Measurements from ENCODE around the gene PRR12.

Gene PRR12

DNA sequence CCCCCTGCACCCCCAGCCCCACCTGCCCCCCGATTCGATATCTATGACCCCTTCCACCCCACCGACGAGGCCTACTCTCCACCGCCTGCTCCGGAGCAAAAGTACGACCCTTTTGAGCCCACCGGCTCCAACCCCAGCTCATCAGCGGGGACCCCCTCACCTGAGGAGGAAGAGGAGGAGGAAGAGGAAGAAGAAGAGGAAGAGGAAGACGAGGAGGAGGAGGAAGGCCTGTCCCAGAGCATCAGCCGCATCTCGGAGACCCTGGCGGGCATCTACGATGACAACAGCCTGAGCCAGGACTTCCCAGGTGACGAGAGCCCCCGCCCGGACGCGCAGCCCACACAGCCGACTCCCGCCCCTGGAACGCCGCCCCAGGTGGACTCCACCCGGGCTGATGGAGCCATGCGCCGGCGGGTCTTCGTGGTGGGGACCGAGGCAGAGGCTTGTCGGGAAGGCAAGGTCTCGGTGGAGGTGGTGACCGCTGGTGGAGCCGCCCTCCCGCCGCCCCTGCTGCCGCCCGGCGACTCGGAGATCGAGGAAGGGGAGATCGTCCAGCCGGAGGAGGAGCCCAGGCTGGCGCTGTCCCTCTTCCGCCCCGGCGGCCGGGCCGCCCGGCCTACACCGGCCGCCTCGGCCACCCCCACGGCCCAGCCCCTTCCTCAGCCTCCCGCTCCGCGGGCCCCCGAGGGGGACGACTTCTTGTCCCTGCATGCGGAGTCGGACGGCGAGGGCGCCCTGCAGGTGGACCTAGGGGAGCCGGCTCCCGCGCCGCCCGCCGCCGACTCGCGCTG, 60.2 kb downstream of the PRR12 start:
- no peak for DNase-seq

DNA sequence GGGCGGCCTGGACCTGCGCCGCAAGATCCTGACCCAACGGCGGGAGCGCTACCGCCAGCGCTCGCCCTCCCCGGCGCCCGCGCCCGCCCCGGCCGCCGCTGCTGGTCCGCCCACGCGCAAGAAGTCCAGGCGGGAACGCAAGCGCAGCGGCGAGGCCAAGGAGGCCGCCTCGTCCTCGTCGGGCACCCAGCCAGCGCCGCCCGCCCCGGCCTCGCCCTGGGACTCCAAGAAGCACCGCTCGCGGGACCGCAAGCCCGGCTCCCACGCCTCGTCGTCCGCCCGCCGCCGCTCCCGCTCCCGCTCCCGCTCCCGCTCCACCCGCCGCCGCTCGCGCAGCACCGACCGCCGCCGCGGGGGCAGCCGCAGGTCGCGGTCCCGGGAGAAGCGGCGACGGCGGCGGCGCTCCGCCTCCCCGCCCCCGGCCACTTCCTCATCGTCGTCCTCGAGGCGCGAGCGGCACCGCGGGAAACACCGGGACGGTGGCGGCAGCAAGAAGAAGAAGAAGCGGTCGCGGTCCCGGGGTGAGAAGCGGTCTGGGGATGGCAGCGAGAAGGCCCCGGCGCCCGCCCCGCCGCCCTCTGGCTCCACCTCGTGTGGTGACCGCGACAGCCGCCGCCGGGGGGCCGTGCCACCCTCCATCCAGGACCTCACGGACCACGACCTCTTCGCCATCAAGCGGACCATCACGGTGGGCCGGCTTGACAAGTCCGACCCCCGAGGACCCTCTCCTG, 61.0 kb downstream of the PRR12 start:
- DNase-seq = no peak

GRCh38 chr19:49652551-49653465, 61.8 kb downstream of the PRR12 start:
- DNase-seq = no peak

GRCh38 chr19:49653466-49653806, 62.5 kb downstream of the PRR12 start:
- DNase-seq = no peak

DNA sequence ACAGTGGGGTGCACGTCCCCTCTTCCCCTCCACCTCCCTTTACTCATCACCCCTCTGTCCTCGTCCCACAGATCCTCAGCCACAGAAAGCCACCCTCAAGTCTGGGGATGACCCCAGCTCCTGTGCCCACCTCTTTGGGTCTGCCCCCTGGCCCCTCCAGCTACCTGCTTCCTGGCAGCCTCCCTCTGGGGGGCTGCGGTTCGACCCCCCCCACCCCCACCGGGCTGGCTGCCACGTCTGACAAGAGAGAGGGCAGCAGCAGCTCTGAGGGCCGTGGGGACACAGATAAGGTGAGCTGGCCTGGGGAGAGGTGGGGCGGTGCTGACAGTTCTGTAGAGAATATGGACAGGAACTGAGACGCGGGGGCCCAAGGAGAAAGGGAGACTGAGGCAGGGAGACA, 63.6 kb downstream of the PRR12 start:
- no peak for DNase-seq

GRCh38 chr19:49655570-49656455, 64.8 kb downstream of the PRR12 start:
- no peak for DNase-seq

GRCh38 chr19:49656456-49657109, 65.6 kb downstream of the PRR12 start:
- no peak for DNase-seq

DNA sequence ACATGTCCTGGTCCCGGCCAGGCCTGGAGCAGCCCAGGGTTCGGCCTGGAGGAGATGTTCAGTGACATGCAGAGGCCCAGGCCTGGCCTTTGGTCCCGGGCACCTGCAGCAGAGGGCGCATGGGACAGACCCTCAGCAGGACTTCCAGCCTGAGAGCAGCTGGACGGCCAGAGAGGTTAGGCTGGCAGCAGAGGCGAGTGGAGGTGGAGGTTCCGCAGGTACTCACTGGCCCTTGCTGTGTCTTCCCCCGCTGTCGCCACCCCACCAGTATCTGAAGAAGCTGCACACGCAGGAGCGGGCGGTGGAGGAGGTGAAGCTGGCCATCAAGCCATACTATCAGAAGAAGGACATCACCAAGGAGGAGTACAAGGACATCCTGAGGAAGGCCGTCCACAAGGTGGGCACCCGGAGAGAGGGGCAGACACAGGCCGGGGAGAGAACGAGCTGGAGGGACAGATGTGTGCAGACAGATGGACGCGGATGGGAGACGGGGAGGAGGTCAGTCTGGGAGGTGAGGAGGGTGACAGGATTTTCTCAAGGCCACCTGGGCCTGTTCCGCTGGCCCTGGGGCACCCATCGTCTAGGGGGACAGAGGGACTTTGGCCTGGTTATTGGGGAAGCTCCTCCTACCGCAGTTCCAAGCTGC, 66.6 kb downstream of the PRR12 start:
- DNase-seq = no peak

DNA sequence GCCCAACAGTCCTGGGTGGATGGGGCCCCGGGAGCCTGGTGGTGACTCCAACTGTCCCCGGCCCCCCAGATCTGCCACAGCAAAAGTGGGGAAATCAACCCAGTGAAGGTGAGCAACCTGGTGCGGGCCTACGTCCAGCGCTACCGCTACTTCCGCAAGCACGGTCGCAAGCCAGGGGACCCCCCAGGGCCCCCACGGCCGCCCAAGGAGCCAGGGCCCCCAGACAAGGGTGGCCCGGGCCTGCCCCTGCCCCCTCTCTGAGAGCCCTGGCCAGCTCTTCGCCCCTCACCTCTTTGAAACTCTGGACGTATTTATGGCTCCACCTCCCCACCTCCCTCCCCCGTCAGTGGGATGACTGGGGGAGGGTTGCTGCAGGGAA, 67.1 kb downstream of the PRR12 start:
- DNase-seq = no peak

DNA sequence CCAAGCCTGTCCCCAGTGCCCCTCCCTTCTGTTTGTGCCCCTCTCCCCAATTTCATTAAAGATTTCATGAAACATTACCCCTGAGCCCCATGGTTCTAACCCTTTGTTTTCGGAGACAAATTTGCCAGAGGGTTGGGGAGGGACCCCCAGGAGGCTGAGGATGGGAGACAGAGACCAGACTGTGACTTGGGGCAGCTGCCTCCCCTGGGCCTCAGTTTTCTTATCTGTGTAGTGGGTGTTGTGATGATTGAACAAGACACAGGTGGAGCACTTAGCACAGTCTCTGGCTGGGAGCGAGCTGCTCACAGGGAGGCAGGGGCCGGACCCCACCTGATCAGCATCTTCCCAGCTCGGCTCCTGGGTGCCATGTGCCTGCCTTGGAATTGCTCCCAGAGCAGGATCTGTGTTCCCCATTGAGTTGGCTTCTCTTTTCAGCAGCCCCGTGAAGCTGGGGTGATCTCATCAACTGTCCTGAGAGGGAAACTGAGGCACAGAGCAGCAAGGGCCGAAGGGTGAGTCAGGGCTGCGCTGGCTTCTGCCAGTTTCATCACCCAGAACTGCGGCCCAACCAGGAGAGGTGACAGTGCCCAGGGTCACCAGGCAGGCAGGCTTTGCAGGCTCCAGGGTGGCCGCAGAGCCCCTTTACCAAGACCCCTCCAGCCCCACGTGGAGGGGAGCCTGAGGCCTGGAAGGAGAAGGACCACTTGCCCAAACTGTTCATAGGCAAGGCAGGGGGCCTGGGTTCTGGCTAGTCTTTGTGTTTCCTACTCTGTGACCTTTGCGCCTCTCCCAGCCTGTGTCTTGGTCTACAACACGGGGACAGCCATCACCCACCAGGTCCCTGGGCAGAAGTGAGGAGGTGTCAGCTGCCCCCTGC, 67.8 kb downstream of the PRR12 start:
- DNase-seq = no peak

GRCh38 chr19:49660338-49660961, 69.5 kb downstream of the PRR12 start:
- DNase-seq = no peak

DNA sequence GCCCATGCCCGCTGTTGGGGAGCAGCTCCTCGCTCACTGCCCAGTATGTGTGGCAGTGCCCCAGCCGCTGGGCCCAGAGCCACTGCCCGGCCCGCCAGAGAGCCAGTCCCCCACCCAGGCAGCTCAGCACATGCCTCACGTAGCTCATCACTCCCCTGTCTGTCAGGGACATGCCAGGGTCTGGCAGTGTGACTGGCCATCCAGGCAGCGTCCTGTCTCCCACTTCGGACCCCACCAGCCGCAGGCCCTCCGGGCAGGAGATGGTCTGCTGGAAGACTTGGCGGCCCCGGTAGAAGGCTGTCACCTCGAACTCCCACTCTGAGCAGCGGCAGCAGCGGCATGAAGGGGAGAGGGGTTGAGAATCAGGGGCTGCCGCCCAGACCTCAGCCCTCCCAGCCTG, 71.0 kb downstream of the PRR12 start:
- DNase-seq = no peak

DNA sequence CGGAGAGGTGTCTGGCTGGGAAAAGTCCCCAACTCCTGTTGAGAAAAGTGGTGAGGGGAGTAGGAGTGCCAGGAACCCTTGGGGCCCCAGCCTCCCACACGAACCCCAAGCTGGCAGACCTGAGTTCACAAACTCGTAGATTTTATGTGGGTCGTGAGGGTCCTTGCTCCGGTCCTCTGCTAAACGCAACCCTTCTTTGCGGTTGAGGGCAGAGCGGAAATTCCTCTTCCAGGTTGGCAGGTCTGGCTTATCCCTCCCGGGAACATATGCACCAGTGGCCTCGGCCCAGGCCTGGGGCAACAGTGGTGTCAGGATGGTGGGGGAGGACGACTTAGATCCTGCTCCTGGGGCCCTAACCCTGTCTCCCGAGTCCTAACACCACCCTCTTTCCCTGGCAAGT, 72.2 kb downstream of the PRR12 start:
- no peak for DNase-seq

DNA sequence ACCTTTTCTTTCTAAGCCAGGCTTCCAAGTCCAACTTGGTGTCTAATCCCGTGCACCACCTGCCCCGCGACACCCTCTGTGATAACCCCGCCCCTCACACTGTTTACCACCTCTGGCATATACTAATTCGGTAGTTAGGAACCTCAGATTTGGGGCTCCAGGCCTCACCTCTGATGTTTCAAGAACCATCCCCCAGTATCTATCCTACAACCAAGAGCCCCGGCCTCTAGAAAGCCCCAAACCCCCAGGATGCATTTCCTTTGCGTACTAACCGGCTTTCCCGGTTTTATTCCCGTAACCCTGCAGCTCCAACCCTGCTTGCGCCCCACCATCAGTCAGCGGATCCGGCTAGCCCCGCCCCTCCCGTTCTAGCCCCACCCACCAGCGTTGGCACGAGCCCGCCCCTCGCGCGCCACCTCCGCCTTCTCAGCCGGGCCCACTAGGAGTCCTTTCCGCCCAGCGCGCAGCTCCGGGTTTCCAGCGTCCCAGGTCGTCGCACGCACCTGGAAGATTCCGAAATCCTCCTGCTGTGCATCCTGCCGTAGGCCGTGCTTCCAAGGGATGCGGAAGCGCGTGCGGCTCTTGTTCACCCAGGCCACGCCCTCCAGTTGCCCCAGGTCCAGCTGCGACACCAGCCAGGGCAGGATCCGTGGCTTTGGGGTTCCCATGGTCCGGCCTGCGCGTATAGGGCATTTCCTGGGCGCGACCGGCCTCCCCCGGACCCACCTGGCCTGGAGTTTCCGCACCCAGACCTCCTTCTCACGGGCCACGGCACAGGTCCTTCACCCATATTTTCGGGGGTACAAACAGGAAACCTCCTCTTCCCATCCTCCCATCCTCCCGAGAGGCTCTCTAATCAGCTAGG, 73.4 kb downstream of the PRR12 start:
- peak; percentile 94 for DNase-seq

GRCh38 chr19:49665036-49665350, 74.0 kb downstream of the PRR12 start:
- DNase-seq = no peak

DNA sequence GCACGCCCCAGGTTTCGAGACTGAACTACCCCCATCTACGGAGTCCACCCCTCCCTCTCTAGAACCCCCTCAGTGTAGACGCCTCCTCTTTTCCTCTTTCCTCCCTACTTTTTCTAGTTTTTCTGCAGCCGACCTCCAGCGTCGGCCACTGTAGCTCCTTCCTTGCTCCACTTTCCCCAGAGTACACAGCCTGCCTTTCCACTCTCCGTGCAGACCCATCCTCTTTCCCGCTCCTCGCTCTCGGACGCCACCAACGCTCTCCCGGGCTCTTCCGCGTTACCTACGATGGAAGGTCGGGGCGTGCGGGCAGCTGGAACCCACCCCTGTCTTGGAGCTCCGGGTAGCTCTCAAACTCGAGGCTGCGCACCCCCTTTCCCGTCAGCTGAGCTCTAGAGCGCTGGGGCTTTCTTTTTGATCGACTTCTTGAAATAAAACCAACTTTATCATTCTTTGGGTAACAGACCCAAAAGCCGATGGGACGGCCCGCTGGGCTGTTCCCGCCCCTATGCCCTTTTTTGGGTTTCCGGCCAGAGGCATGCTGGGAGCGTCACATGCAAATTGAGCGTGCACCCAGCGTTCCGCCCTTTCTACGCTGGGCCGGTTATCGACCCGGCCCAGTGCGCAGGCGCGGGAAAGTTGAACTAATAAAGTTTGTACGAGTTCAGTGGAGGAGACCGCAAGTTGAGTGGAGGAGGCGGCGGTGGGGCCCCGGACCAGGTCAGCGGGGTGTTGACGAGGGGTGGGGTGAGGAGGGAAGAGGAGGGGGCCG, 74.6 kb downstream of the PRR12 start, which contains the start of the genes BCL2L12 and IRF3:
Gene BCL2L12 (plus strand): TSS at position 583 of the 769 bp plus-strand sequence. CDS start 760 bp downstream, outside the sequence.
Gene IRF3 (minus strand): TSS at position 507 of the 769 bp plus-strand sequence. CDS start 1,019 bp downstream, outside the sequence.
- peak; percentile 100 for DNase-seq

DNA sequence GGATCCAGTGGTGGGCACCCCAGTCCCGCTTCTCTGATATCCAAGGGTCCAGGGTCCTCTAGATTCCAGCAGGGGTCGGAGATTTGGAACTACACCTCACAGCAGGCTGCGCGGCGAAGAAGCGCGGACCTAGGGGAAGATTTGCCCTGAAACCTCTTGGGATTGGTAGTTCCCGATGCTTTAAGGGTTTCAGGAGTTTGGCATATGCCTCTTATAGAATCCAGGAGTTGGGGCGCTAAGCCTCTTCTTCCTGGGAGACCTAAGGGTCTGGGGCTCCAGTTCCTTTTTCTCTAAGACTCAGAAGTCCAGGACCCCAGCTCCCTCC, 75.1 kb downstream of the PRR12 start:
- no peak for DNase-seq

DNA sequence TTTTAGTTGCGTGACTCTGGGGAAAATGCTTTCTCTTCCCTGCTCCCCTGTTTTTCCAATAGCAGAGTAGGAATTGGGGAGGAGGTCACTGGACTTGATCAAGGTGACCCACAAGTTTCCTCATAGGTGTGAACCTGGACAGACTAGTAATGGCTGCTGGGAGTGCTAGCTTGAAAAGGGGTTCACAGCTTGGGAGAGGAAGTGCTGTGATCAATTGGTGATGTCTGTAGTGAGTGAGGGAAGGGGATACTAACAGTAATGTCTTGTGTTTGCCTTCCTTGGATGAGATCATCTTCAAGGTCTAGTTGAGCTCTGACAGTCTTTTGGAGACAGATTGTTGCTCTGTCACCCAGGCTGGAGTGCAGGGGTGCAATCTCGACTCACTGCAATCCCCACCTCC, 76.5 kb downstream of the PRR12 start:
- DNase-seq = no peak

Data from activated CD4-positive, alpha-beta T cell treated with anti-CD3 and anti-CD28 coated beads, Interleukin-2, amount 50 U/mL, for 1 hour (primary cell).